ENCODE measurements around the gene PGBD1. TPM values are rescaled to one million over a fixed set of nuclear protein-coding genes. Genes with fewer than 3 reads are reported as not detected.

The PGBD1 gene
- total RNA-seq, 1 experiment from 2014 or later = 11.6 TPM

DNA sequence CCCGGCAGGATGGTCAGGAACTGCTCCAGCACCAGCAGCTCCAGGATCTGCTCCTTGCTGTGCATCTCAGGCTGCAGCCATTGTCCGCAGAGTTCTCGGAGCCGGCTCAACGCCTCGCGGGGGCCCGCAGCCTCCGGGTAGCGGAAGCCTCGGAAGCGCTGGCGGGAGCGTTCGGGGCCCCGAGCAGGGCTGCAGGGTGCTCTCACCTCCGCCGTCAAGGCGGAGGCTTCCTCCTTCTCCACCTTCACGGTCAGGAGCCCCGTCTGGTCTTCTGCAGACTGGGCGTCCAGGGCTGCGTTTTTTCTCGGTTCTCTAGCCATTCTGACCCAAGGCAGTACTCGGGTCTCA, 29.7 kb upstream of the PGBD1 start:
- no peaks in the 10 kb centered on the region for H3K9me3 ChIP-seq (ENCODE audit: low read depth, low read length, poor library complexity, severe bottlenecking)
- peak overlapping the region; percentile 79 for H3K27ac ChIP-seq (ENCODE audit: low read depth, low read length, poor library complexity, severe bottlenecking)
- peaks cover 6% of the 10 kb centered on the region for H3K4me1 ChIP-seq (ENCODE audit: insufficient read depth, low read length, poor library complexity, severe bottlenecking)
- no peaks in the 10 kb centered on the region for H3K27me3 ChIP-seq (replicated peaks; ENCODE audit: insufficient read depth, low read depth, low read length, poor library complexity)
- DNase-seq (ENCODE audit: low spot score) = peak; percentile 7
- intact Hi-C loops (cut with micrococcal nuclease; ENCODE audit: unreplicated experiment) = loop anchor here (2.0 to 10.0 kb wide), 2 partner anchors 15 to 117 kb away; partner anchors contain the start of gene ZSCAN26
- H3K4me3 ChIP-seq (ENCODE audit: low read depth, low read length, poor library complexity, severe bottlenecking) = peak overlapping the region; percentile 100
- ChIA-PET CTCF (no interaction called here), POLR2A (ENCODE audit: low non-redundant PET) (no interaction called here)
- H3K36me3 ChIP-seq (ENCODE audit: insufficient read depth, low read length, poor library complexity, severe bottlenecking) = peaks cover 3% of the 10 kb centered on the region
- TF ChIP-seq CTCF (conservative IDR thresholded peaks at IDR 0.05; ENCODE audit: low read depth, low read length) (no peak), EZH2 (IDR thresholded peaks at IDR 0.05; ENCODE audit: borderline replicate concordance, low read depth, low read length, poor library complexity, severe bottlenecking) (no peak)
- TSS peak; percentile 55 for BruUV-seq (replicated peaks)

DNA sequence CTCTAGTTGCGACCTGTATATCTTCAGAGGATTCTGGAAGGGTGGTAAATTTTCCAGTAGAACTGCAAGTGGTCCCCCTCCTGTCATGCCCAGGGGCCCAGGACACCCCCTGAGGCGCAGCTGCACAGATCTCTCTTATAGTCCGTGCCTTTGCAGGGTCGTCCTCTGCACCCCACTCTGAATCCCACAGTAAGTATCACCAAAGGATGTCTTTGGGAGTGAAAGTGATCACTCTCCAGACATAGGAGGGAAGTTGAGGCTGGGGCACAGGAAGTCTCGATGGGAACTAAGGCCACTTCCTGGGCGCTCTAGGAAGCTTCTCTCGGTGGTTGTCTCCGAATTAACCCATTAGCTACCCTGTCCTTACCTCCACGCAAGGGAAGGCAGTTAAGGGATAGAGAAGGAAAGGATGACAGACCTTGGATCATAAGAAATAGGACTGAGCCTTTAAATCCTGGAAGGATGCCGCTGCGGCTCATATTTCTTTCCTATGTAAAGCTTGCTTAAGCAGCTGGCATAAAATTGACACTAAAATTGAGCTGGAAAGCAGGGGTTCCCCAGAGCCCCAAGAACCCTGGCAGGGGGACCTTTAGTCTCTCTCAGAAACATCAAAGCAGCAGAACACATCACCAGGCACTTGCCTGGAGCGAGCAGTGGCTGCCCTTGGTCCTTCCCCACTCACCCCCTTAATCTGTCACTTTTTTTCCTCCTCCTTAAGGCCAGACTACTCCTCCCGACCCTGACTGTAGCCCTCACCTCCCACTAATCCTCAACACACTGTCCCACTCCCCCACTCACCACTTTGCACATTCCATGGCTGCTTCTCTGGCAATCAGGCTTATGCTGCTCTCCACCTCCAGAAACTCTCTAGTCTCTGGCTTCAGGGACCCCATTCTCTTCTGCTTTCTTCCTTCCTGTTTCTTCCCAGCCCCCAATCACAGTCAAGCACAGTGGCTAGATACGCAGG, 29.1 kb upstream of the PGBD1 start, which contains the start of gene ZKSCAN4:
Gene ZKSCAN4, minus strand, starts transcription at position 261 of the 967 bp plus-strand sequence. CDS start 289 bp downstream, outside the sequence.
- H3K36me3 ChIP-seq (ENCODE audit: insufficient read depth, low read length, poor library complexity, severe bottlenecking) = peaks cover 3% of the 10 kb centered on the region
- ChIA-PET CTCF (no interaction called here), POLR2A (ENCODE audit: low non-redundant PET) (interaction anchor here (0.6 to 1.1 kb wide), 2 partner anchors 17 to 116 kb away, joined by 5 to 16 read pairs; no protein-coding TSS in a partner anchor)
- H3K9me3 ChIP-seq (ENCODE audit: low read depth, low read length, poor library complexity, severe bottlenecking) = no peaks in the 10 kb centered on the region
- intact Hi-C loops (cut with micrococcal nuclease; ENCODE audit: unreplicated experiment) = loop anchor here (2.0 to 10.0 kb wide), 2 partner anchors 15 to 117 kb away; partner anchors contain the start of gene ZSCAN26
- H3K27me3 ChIP-seq (replicated peaks; ENCODE audit: insufficient read depth, low read depth, low read length, poor library complexity) = no peaks in the 10 kb centered on the region
- H3K4me1 ChIP-seq (ENCODE audit: insufficient read depth, low read length, poor library complexity, severe bottlenecking) = peaks cover 6% of the 10 kb centered on the region
- peak within 1 kb of the TSS; percentile 100 for H3K4me3 ChIP-seq (ENCODE audit: low read depth, low read length, poor library complexity, severe bottlenecking)
- no TSS peak for BruUV-seq (replicated peaks)
- H3K27ac ChIP-seq (ENCODE audit: low read depth, low read length, poor library complexity, severe bottlenecking) = peak within 1 kb of the TSS; percentile 79
- no peak for TF ChIP-seq EZH2 (IDR thresholded peaks at IDR 0.05; ENCODE audit: borderline replicate concordance, low read depth, low read length, poor library complexity, severe bottlenecking)
- peak; percentile 92 for DNase-seq (ENCODE audit: low spot score)

DNA sequence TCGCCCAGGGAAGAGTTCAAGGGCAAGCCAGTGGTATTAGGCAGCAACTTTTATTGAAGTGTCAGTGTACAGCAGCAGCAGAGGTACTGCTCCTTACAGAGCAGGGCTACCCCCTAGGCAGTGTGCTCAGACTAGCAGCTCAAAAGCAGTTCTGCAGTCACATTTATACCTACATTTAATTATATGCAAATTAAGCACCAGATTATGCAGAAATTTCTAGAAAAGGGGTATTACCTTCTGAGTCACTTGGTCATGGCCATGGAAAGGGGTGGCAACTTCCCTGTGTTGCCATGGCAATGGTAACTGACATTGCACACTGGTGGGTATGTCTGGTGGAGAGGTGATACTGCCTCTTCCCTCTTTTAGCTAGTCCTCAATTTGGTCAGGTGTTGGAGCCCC, 27.3 kb upstream of the PGBD1 start:
- Histone ChIP-seq H3K4me1 (ENCODE audit: insufficient read depth, low read length, poor library complexity, severe bottlenecking) (peaks cover 6% of the 10 kb centered on the region), H3K4me3 (ENCODE audit: low read depth, low read length, poor library complexity, severe bottlenecking) (no peak overlapping the region), H3K27me3 (replicated peaks; ENCODE audit: insufficient read depth, low read depth, low read length, poor library complexity) (no peaks in the 10 kb centered on the region), H3K27ac (ENCODE audit: low read depth, low read length, poor library complexity, severe bottlenecking) (no peak overlapping the region), H3K9me3 (ENCODE audit: low read depth, low read length, poor library complexity, severe bottlenecking) (no peaks in the 10 kb centered on the region), H3K36me3 (ENCODE audit: insufficient read depth, low read length, poor library complexity, severe bottlenecking) (no peaks in the 10 kb centered on the region)
- intact Hi-C loops (cut with micrococcal nuclease; ENCODE audit: unreplicated experiment) = loop anchor here (10.0 kb wide), 1 partner anchor 119 kb away; no protein-coding TSS in a partner anchor
- POLR2A ChIA-PET (ENCODE audit: low non-redundant PET) = interaction anchor here (0.7 kb wide), 1 partner anchor 113 kb away, joined by 7 read pairs; no protein-coding TSS in a partner anchor
- no TSS peak for BruUV-seq (replicated peaks)
- no peak for DNase-seq (ENCODE audit: low spot score)
- CTCF ChIA-PET = no interaction called here
- TF ChIP-seq EZH2 (IDR thresholded peaks at IDR 0.05; ENCODE audit: borderline replicate concordance, low read depth, low read length, poor library complexity, severe bottlenecking) = no peak
- no peak for TF ChIP-seq CTCF (conservative IDR thresholded peaks at IDR 0.05; ENCODE audit: low read depth, low read length)

Data from A673 (cell line).